Breast epithelium (tissue), 4 donors: ENCODE data around the gene ZNFX1. TPM values are rescaled to one million over a fixed set of nuclear protein-coding genes. Genes with fewer than 3 reads are reported as not detected.
"Not testable (repeated sequence)": the region's sequence is repeated elsewhere in the genome, so short reads cannot be mapped to it uniquely, and the experiment has no call there.

Experiments used
- DNase-seq, 2 donors: peaks; one replicate each; pipeline ENCODE4 v3.0.0-alpha.2; 2019; ENCODE audit warnings: low spot score in 2 of 2
- H3K27ac ChIP-seq, 2 donors: fragments of 200-600 bp; sonication (generic) in 1 of 2; one replicate each; pipeline ENCODE4 v1.5.1; 2016 to 2019; ENCODE audit warnings: mild to moderate bottlenecking in 1 of 2
- H3K27me3 ChIP-seq, 2 donors: fragments of 200-600 bp; sonication (generic) in 1 of 2; one replicate each; pipeline versions ENCODE4 v1.5.1 to v1.6.0; 2017 to 2019; ENCODE audit warnings: control low read depth in 1 of 2, mild to moderate bottlenecking in 1 of 2
- H3K36me3 ChIP-seq: fragments of 200-600 bp; one replicate; pipeline ENCODE4 v1.5.1; 2019
- H3K4me1 ChIP-seq, 2 donors: fragments of 200-600 bp; sonication (generic); one replicate each; pipeline ENCODE4 v1.5.1; 2016 to 2019; ENCODE audit warnings: control low read depth in 1 of 2
- H3K4me3 ChIP-seq, 3 donors: fragments of 200-600 bp; sonication (generic); 1 replicate in 2 of 3; 2 replicates in 1 of 3; pipeline ENCODE4 v1.5.1; 2016 to 2019; ENCODE audit warnings: mild to moderate bottlenecking in 3 of 3, moderate library complexity in 2 of 3
- H3K9me3 ChIP-seq, 2 donors: fragments of 200-600 bp; sonication (generic) in 1 of 2; one replicate each; pipeline ENCODE4 v1.5.1; 2016 to 2019; ENCODE audit warnings: control low read depth in 1 of 2
- CTCF ChIP-seq, 3 donors: fragments of 450-650 bp; IDR thresholded peaks; one replicate each; pipeline ENCODE4 v1.5.1; 2016 to 2017; ENCODE audit warnings: antibody characterized with exemption in 3 of 3, mild to moderate bottlenecking in 3 of 3, moderate library complexity in 3 of 3
- POLR2A ChIP-seq: fragments of 450-650 bp; IDR thresholded peaks from one replicate; pipeline ENCODE4 v1.6.1; 2016; ENCODE audit warnings: antibody characterized with exemption, mild to moderate bottlenecking, moderate library complexity
- POLR2AphosphoS5 ChIP-seq, 3 donors: sonication (generic); formaldehyde crosslinking; IDR thresholded peaks; one replicate each; pipeline ENCODE4 v1.6.1; 2017; ENCODE audit warnings: antibody characterized with exemption in 3 of 3
- intact Hi-C: fragments of 100-400 bp; cut with DNase I; formaldehyde crosslinking; loops from one replicate; pipeline ENCODE4 v1.15.1; 2023; ENCODE audit warnings: low total_unique reads
- total RNA-seq, 3 donors: library from RNA; depleted of rRNA; stranded (reverse); fragments of >200 nt; gene quantifications; one replicate each; pipeline ENCODE4 v1.1.0, GENCODE V29; 2016

Gene ZNFX1
- total RNA-seq, 3 donors from 2014 or later, result 36.3 to 42.1 (median 36.7) TPM

GRCh38 chr20:49319208-49319809, 41.5 kb upstream of the ZNFX1 start:
- H3K27ac ChIP-seq, result no peak overlapping the region
- peaks cover 2 to 28% of the 10 kb centered on the region in 2 donors for H3K27me3 ChIP-seq
- H3K36me3 ChIP-seq, result no peaks in the 10 kb centered on the region
- intact Hi-C loops, result no loop called here
- peaks cover 0 to 7% of the 10 kb centered on the region in 2 donors for H3K4me1 ChIP-seq
- DNase-seq, result no peak
- peak overlapping the region in 2 of 3 donors; percentile 45 to 67 for H3K4me3 ChIP-seq
- TF ChIP-seq CTCF (IDR thresholded peaks at IDR 0.05) (no peak), POLR2AphosphoS5 (IDR thresholded peaks at IDR 0.05) (no peak), POLR2A (no peak)
- H3K9me3 ChIP-seq, result no peaks in the 10 kb centered on the region

GRCh38 chr20:49318430-49319207, 40.8 kb upstream of the ZNFX1 start:
- no peaks in the 10 kb centered on the region for H3K36me3 ChIP-seq
- no peak overlapping the region for H3K27ac ChIP-seq
- intact Hi-C loops, result no loop called here
- H3K4me1 ChIP-seq, result peaks cover 0 to 7% of the 10 kb centered on the region in 2 donors
- H3K4me3 ChIP-seq, result peak overlapping the region; percentile 26 to 67 (median 45)
- no peak for DNase-seq
- H3K9me3 ChIP-seq, result no peaks in the 10 kb centered on the region
- TF ChIP-seq POLR2AphosphoS5 (IDR thresholded peaks at IDR 0.05) (no peak), CTCF (IDR thresholded peaks at IDR 0.05) (no peak), POLR2A (no peak)
- peaks cover 2 to 28% of the 10 kb centered on the region in 2 donors for H3K27me3 ChIP-seq

GRCh38 chr20:49318091-49318429, 40.2 kb upstream of the ZNFX1 start:
- TF ChIP-seq POLR2A (no peak), CTCF (IDR thresholded peaks at IDR 0.05) (no peak), POLR2AphosphoS5 (IDR thresholded peaks at IDR 0.05) (no peak)
- intact Hi-C loops, result no loop called here
- H3K4me3 ChIP-seq, result peak overlapping the region; percentile 26 to 67 (median 45)
- H3K9me3 ChIP-seq, result no peaks in the 10 kb centered on the region
- H3K27ac ChIP-seq, result no peak overlapping the region
- DNase-seq, result no peak
- H3K27me3 ChIP-seq, result peaks cover 2 to 28% of the 10 kb centered on the region in 2 donors
- H3K4me1 ChIP-seq, result peaks cover 0 to 7% of the 10 kb centered on the region in 2 donors
- no peaks in the 10 kb centered on the region for H3K36me3 ChIP-seq

GRCh38 chr20:49316704-49317103, 38.8 kb upstream of the ZNFX1 start:
- Histone ChIP-seq H3K4me1 (peaks cover 0 to 7% of the 10 kb centered on the region in 2 donors), H3K4me3 (no peak overlapping the region), H3K36me3 (no peaks in the 10 kb centered on the region), H3K27me3 (peaks cover 2 to 28% of the 10 kb centered on the region in 2 donors), H3K9me3 (no peaks in the 10 kb centered on the region), H3K27ac (no peak overlapping the region)
- TF ChIP-seq CTCF (IDR thresholded peaks at IDR 0.05) (no peak), POLR2A (no peak), POLR2AphosphoS5 (IDR thresholded peaks at IDR 0.05) (no peak)
- intact Hi-C loops, result no loop called here
- DNase-seq, result no peak

- Histone ChIP-seq H3K4me3 (no peak overlapping the region), H3K27me3 (peaks cover 2 to 28% of the 10 kb centered on the region in 2 donors)
These were observed 37.7 kb upstream of the ZNFX1 start for GRCh38 chr20:49315580-49315979.

GRCh38 chr20:49314052-49314451, 36.2 kb upstream of the ZNFX1 start:
- DNase-seq, H3K4me1 ChIP-seq, intact Hi-C loops, H3K4me3 ChIP-seq, H3K9me3 ChIP-seq, H3K27ac ChIP-seq, H3K36me3 ChIP-seq: not testable (repeated sequence)
- H3K27me3 ChIP-seq, result peaks cover 0 to 15% of the 10 kb centered on the region in 2 donors

More at GRCh38 chr20:49315580-49315979, 37.7 kb upstream of the ZNFX1 start:
- Histone ChIP-seq H3K9me3 (no peaks in the 10 kb centered on the region), H3K36me3 (no peaks in the 10 kb centered on the region), H3K4me1 (peaks cover 0 to 7% of the 10 kb centered on the region in 2 donors), H3K27ac (no peak overlapping the region)
- TF ChIP-seq CTCF (IDR thresholded peaks at IDR 0.05), result no peak
- no peak for TF ChIP-seq POLR2AphosphoS5 (IDR thresholded peaks at IDR 0.05)
- no peak for TF ChIP-seq POLR2A
- DNase-seq, result no peak
- intact Hi-C loops, result no loop called here
